H9 (cell line): Measurements from ENCODE around the gene SULT2B1. TPM values are rescaled to one million over a fixed set of nuclear protein-coding genes. Genes with fewer than 3 reads are reported as not detected.

Source experiments
- DNase-seq: peaks from one replicate; pipeline ENCODE4 v3.0.0-alpha.2; 2017
- H2AFZ ChIP-seq: one replicate; pipeline ENCODE4 v1.6.1; 2013; ENCODE audit warnings: mild to moderate bottlenecking, low read length, control low read depth, moderate library complexity
- H2AK5ac ChIP-seq: 2 replicates; pipeline ENCODE4 v1.6.1; 2013; ENCODE audit warnings: low read length, control low read depth, mixed read lengths; ENCODE audit not compliant: insufficient read length
- H2BK120ac ChIP-seq: one replicate; pipeline ENCODE4 v1.6.1; 2013; ENCODE audit warnings: low read depth, mild to moderate bottlenecking, low read length, control low read depth, inconsistent platforms; ENCODE audit not compliant: poor library complexity, severe bottlenecking
- H2BK12ac ChIP-seq: 2 replicates; pipeline ENCODE4 v1.6.1; 2013; ENCODE audit warnings: low read length, control low read depth, mixed read lengths, low read depth; ENCODE audit not compliant: insufficient read length
- H2BK15ac ChIP-seq: 2 replicates; pipeline ENCODE4 v1.6.1; 2013; ENCODE audit warnings: low read depth, low read length, control low read depth
- H2BK20ac ChIP-seq: one replicate; pipeline ENCODE4 v1.6.1; 2013; ENCODE audit warnings: low read depth, mild to moderate bottlenecking, low read length, control low read depth, inconsistent platforms; ENCODE audit not compliant: poor library complexity, severe bottlenecking
- H2BK5ac ChIP-seq: 2 replicates; pipeline ENCODE4 v1.6.1; 2013; ENCODE audit warnings: low read length, control low read depth, mixed read lengths; ENCODE audit not compliant: insufficient read length
- H3K14ac ChIP-seq: 2 replicates; pipeline ENCODE4 v1.6.1; 2013; ENCODE audit warnings: low read length, control low read depth; ENCODE audit not compliant: insufficient read depth
- H3K18ac ChIP-seq: 2 replicates; pipeline ENCODE4 v1.6.1; 2013; ENCODE audit warnings: low read depth, mild to moderate bottlenecking, mixed read lengths, low read length, control low read depth; ENCODE audit not compliant: insufficient read length
- H3K23ac ChIP-seq: 2 replicates; pipeline ENCODE4 v1.6.1; 2013; ENCODE audit warnings: low read length, control low read depth, mixed read lengths, low read depth; ENCODE audit not compliant: insufficient read length
- H3K23me2 ChIP-seq: 2 replicates; pipeline ENCODE4 v1.6.1; 2013; ENCODE audit warnings: low read depth, mild to moderate bottlenecking, mixed read lengths, low read length, control low read depth; ENCODE audit not compliant: insufficient read length, poor library complexity, severe bottlenecking
- H3K27ac ChIP-seq: 2 replicates; pipeline ENCODE4 v1.5.1; 2013; ENCODE audit warnings: low read length, control low read depth, mixed read lengths, low read depth; ENCODE audit not compliant: insufficient read length
- H3K27me3 ChIP-seq: 2 replicates; pipeline ENCODE4 v1.6.1; 2013; ENCODE audit warnings: low read length, control low read depth, inconsistent platforms; ENCODE audit not compliant: insufficient read depth
- H3K4ac ChIP-seq: 2 replicates; pipeline ENCODE4 v1.6.1; 2013; ENCODE audit warnings: low read depth, mild to moderate bottlenecking, control low read depth, inconsistent platforms, low read length, moderate library complexity
- H3K4me1 ChIP-seq: 2 replicates; pipeline ENCODE4 v1.6.1; 2013; ENCODE audit warnings: low read length, control low read depth, inconsistent platforms; ENCODE audit not compliant: insufficient read depth
- H3K4me2 ChIP-seq: 2 replicates; pipeline ENCODE4 v1.6.1; 2013; ENCODE audit warnings: low read length, control low read depth, mixed read lengths; ENCODE audit not compliant: insufficient read length, insufficient read depth
- H3K56ac ChIP-seq: 2 replicates; pipeline ENCODE4 v1.6.1; 2013; ENCODE audit warnings: low read depth, mild to moderate bottlenecking, mixed read lengths, low read length, control low read depth; ENCODE audit not compliant: insufficient read length
- H3K79me1 ChIP-seq: 2 replicates; pipeline ENCODE4 v1.6.1; 2013; ENCODE audit warnings: low read depth, mild to moderate bottlenecking, moderate library complexity, low read length, control low read depth, inconsistent platforms; ENCODE audit not compliant: insufficient read depth, poor library complexity, severe bottlenecking
- H3K79me2 ChIP-seq: 2 replicates; pipeline ENCODE4 v1.6.1; 2013; ENCODE audit warnings: low read length, control low read depth, inconsistent platforms; ENCODE audit not compliant: insufficient read depth
- H3K9ac ChIP-seq: 2 replicates; pipeline ENCODE4 v1.6.1; 2013; ENCODE audit warnings: low read length, control low read depth, mixed read lengths; ENCODE audit not compliant: insufficient read length; ENCODE audit errors: extremely low read depth
- H3K9me3 ChIP-seq: one replicate; pipeline ENCODE4 v1.6.1; 2013; ENCODE audit warnings: low read depth, low read length, inconsistent platforms; ENCODE audit not compliant: control insufficient read depth
- H3T11ph ChIP-seq: one replicate; pipeline ENCODE4 v1.6.1; 2013; ENCODE audit warnings: mild to moderate bottlenecking, low read length, control low read depth, inconsistent platforms
- H4K20me1 ChIP-seq: one replicate; pipeline ENCODE4 v1.6.1; 2013; ENCODE audit not compliant: control insufficient read depth, insufficient read length, insufficient read depth
- H4K5ac ChIP-seq: 2 replicates; pipeline ENCODE4 v1.6.1; 2013; ENCODE audit warnings: low read depth, mild to moderate bottlenecking, mixed read lengths, low read length, control low read depth; ENCODE audit not compliant: insufficient read length
- H4K8ac ChIP-seq: replicated peaks from 2 replicates; pipeline ENCODE4 v1.6.1; 2013; ENCODE audit warnings: low read length, control low read depth, mixed read lengths, low read depth; ENCODE audit not compliant: insufficient read length
- H4K91ac ChIP-seq: 2 replicates; pipeline ENCODE4 v1.6.1; 2013; ENCODE audit warnings: low read depth, mild to moderate bottlenecking, moderate library complexity, mixed read lengths, low read length, control low read depth; ENCODE audit not compliant: insufficient read length
- H3K27ac Mint-ChIP-seq, 3 experiments: 2 replicates in 2 of 3; 3 replicates in 1 of 3; pipeline ENCODE4 v1.8.0; 2020 to 2021; ENCODE audit warnings: mixed read lengths in 3 of 3, mild to moderate bottlenecking in 1 of 3, moderate library complexity in 1 of 3
- H3K27me3 Mint-ChIP-seq: 2 replicates; pipeline ENCODE4 v1.8.0; 2021; ENCODE audit warnings: low read depth, mild to moderate bottlenecking, moderate library complexity, mixed read lengths
- H3K36me3 Mint-ChIP-seq, 3 experiments: 2 replicates in 2 of 3; 3 replicates in 1 of 3; pipeline ENCODE4 v1.8.0; 2020 to 2021; ENCODE audit warnings: low read depth in 3 of 3, mixed read lengths in 3 of 3; ENCODE audit not compliant: insufficient read depth in 1 of 3
- H3K4me1 Mint-ChIP-seq, 2 experiments: 2 replicates each; pipeline ENCODE4 v1.8.0; 2020; ENCODE audit warnings: mixed read lengths in 2 of 2
- H3K4me3 Mint-ChIP-seq, 2 experiments: 2 replicates in 1 of 2; 3 replicates in 1 of 2; pipeline ENCODE4 v1.8.0; 2020 to 2021; ENCODE audit warnings: mild to moderate bottlenecking in 2 of 2, mixed read lengths in 2 of 2, moderate library complexity in 1 of 2
- H3K9me3 Mint-ChIP-seq, 2 experiments: 2 replicates in 1 of 2; 3 replicates in 1 of 2; pipeline ENCODE4 v1.8.0; 2020; ENCODE audit warnings: mild to moderate bottlenecking in 2 of 2, mixed read lengths in 2 of 2, moderate library complexity in 1 of 2
- WGBS: extraction: QIAGEN DNeasy Blood & Tissue Kit; methylation state at CpG from one replicate; pipeline ENCODE4 v1.1.7; 2013; ENCODE audit warnings: missing lambda C conversion rate, low lambda C conversion rate, mixed read lengths; ENCODE audit not compliant: insufficient read length; ENCODE audit errors: extremely low coverage; 5-methylcytosine and 5-hydroxymethylcytosine counted together
- total RNA-seq: library from RNA; stranded (reverse); gene quantifications from 2 replicates; pipeline ENCODE4 v1.2.1, GENCODE V29; 2021
- TF ChIP-seq, protein P1 (sequence below): fragments of 200-600 bp; sonication (generic); conservative IDR thresholded peaks from 3 replicates; pipeline ENCODE4 v1.8.0; 2021; ENCODE audit warnings: antibody characterized with exemption, mild to moderate bottlenecking

The SULT2B1 gene
- total RNA-seq, 1 experiment from 2014 or later, result 1.7 TPM

DNA sequence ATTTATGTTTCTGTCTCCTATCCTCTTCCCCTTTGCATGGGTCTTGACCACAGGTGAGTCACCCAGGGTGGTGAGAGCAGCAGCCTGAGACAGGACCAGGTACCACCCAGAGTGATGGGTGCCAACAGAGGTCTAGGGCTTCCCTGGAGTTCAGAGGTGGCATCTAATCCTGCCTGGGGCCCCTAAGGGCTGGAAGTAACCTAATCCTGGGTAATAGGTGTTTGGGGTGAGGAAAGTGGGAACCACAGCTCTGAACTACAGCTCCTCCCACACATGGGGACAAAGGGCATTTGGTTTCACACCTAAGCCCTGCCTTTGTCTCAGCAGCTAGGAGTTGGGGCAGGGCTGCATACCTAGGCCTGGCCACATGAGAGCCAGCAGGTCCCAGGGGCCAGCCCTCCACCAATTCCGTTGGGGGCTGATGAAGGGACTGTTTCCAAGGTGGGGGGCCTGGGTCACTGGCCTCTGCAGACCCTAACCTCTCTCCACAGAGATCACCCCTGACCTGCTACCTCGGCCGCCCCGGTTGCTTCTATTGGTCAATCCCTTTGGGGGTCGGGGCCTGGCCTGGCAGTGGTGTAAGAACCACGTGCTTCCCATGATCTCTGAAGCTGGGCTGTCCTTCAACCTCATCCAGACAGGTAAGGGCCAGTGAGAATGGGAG, 75.4 kb downstream of the SULT2B1 start:
- no peak overlapping the region for H3K27ac ChIP-seq
- H3K79me2 ChIP-seq, result peaks cover 4% of the 10 kb centered on the region; the same call in 1 of the 2 replicates
- H4K5ac ChIP-seq, result no peak overlapping the region
- peaks cover 5% of the 10 kb centered on the region; the same call in 1 of the 2 replicates for H3K4me1 ChIP-seq
- DNase-seq, result peak; percentile 34
- no peak overlapping the region for H2BK15ac ChIP-seq
- H3K36me3 Mint-ChIP-seq, result peaks cover 2 to 21% (median 16%) of the 10 kb centered on the region in 3 experiments; a peak in 6 of 7 replicates
- H3K9ac ChIP-seq, result no peak overlapping the region
- no peak overlapping the region for H2BK5ac ChIP-seq
- TF ChIP-seq, protein P1, sequence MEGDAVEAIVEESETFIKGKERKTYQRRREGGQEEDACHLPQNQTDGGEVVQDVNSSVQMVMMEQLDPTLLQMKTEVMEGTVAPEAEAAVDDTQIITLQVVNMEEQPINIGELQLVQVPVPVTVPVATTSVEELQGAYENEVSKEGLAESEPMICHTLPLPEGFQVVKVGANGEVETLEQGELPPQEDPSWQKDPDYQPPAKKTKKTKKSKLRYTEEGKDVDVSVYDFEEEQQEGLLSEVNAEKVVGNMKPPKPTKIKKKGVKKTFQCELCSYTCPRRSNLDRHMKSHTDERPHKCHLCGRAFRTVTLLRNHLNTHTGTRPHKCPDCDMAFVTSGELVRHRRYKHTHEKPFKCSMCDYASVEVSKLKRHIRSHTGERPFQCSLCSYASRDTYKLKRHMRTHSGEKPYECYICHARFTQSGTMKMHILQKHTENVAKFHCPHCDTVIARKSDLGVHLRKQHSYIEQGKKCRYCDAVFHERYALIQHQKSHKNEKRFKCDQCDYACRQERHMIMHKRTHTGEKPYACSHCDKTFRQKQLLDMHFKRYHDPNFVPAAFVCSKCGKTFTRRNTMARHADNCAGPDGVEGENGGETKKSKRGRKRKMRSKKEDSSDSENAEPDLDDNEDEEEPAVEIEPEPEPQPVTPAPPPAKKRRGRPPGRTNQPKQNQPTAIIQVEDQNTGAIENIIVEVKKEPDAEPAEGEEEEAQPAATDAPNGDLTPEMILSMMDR, result no peak
- H2AK5ac ChIP-seq, result no peak overlapping the region
- peak overlapping the region in 1 of 3 experiments; percentile 76; a peak in 3 of 7 replicates for H3K27ac Mint-ChIP-seq
- no peak overlapping the region for H3K4me2 ChIP-seq
- no peaks in the 10 kb centered on the region for H3K27me3 ChIP-seq
- no peak overlapping the region for H2AFZ ChIP-seq
- peaks cover 31 to 41% of the 10 kb centered on the region in 2 experiments for H3K4me1 Mint-ChIP-seq
- H3K14ac ChIP-seq, result no peak overlapping the region
- H3K18ac ChIP-seq, result no peak overlapping the region
- peaks cover 19% of the 10 kb centered on the region for H3K23me2 ChIP-seq
- H3T11ph ChIP-seq, result no peak overlapping the region
- H3K27me3 Mint-ChIP-seq, result no peaks in the 10 kb centered on the region
- no peak overlapping the region for H2BK120ac ChIP-seq
- no peaks in the 10 kb centered on the region for H3K9me3 ChIP-seq
- no peak overlapping the region for H2BK20ac ChIP-seq
- no peaks in the 10 kb centered on the region; a peak in 1 of 5 replicates for H3K9me3 Mint-ChIP-seq
- no peak overlapping the region for H3K4me3 Mint-ChIP-seq
- H3K4ac ChIP-seq, result no peak overlapping the region
- H3K79me1 ChIP-seq, result no peaks in the 10 kb centered on the region
- no peak overlapping the region for H3K23ac ChIP-seq
- no peak overlapping the region for H4K8ac ChIP-seq
- no peak overlapping the region for H2BK12ac ChIP-seq
- H3K56ac ChIP-seq, result no peak overlapping the region
- H4K20me1 ChIP-seq, result no peaks in the 10 kb centered on the region
- H4K91ac ChIP-seq, result no peak overlapping the region
- no CpG with 5 or more reads among the region's 6 CpGs for WGBS
